UCSD-AML1 (cell line): ENCODE measurements around the gene AIF1L.
"Not testable (repeated sequence)": the region's sequence is repeated elsewhere in the genome, so short reads cannot be mapped to it uniquely, and the experiment has no call there.

ENCODE experiments used
- DNase-seq: peaks from one replicate; lab custom pipeline; 2025; ENCODE audit not compliant: unreplicated experiment; lab: John Stamatoyannopoulos, UW

Gene AIF1L

GRCh38 chr9:131098391-131099101, 2.2 kb downstream of the AIF1L start:
- DNase-seq, result no peak

- DNase-seq, result no peak
Observed at GRCh38 chr9:131099102-131099606, 2.8 kb downstream of the AIF1L start.

GRCh38 chr9:131099845-131100244, 3.5 kb downstream of the AIF1L start:
- DNase-seq, result not testable (repeated sequence)

- no peak for DNase-seq
Observed at GRCh38 chr9:131100445-131100844, 4.1 kb downstream of the AIF1L start.

GRCh38 chr9:131101207-131101964, 5.1 kb downstream of the AIF1L start:
- DNase-seq, result no peak

GRCh38 chr9:131103024-131103423, 6.7 kb downstream of the AIF1L start:
- no peak for DNase-seq

GRCh38 chr9:131103535-131103934, 7.2 kb downstream of the AIF1L start:
- no peak for DNase-seq

GRCh38 chr9:131104016-131104740, 7.8 kb downstream of the AIF1L start:
- no peak for DNase-seq

GRCh38 chr9:131105952-131106351, 9.6 kb downstream of the AIF1L start:
- no peak for DNase-seq

GRCh38 chr9:131107760-131108159, 11.4 kb downstream of the AIF1L start:
- no peak for DNase-seq

- no peak for DNase-seq
Observed at GRCh38 chr9:131111186-131111853, 15.0 kb downstream of the AIF1L start.

- DNase-seq, result no peak
Observed at GRCh38 chr9:131111854-131112311, 15.6 kb downstream of the AIF1L start.

GRCh38 chr9:131112374-131113154, 16.2 kb downstream of the AIF1L start:
- no peak for DNase-seq

- DNase-seq, result no peak
Observed at GRCh38 chr9:131113655-131114054, 17.3 kb downstream of the AIF1L start.

GRCh38 chr9:131114084-131114535, 17.8 kb downstream of the AIF1L start:
- DNase-seq, result no peak

- DNase-seq, result not testable (repeated sequence)
Observed at GRCh38 chr9:131115360-131115742, 19.0 kb downstream of the AIF1L start.

GRCh38 chr9:131116281-131117120, 20.2 kb downstream of the AIF1L start:
- no peak for DNase-seq

- no peak for DNase-seq
Observed at GRCh38 chr9:131117121-131117761, 20.9 kb downstream of the AIF1L start.

GRCh38 chr9:131117762-131118145, 21.4 kb downstream of the AIF1L start:
- no peak for DNase-seq
